HG03108 (cell line): ENCODE measurements around the gene PSMD9.
"Not testable (repeated sequence)": the region's sequence is repeated elsewhere in the genome, so short reads cannot be mapped to it uniquely, and the experiment has no call there.

Experiments used
- ATAC-seq: cut with Tn5 transposase; IDR thresholded peaks from one replicate; pipeline ENCODE4 v1.9.1; 2021; ENCODE audit warnings: moderate library complexity; ENCODE audit not compliant: unreplicated experiment

PSMD9 gene

GRCh38 chr12:121872546-121873215 is 15.9 kb upstream of the PSMD9 start:
- ATAC-seq: no peak

DNA sequence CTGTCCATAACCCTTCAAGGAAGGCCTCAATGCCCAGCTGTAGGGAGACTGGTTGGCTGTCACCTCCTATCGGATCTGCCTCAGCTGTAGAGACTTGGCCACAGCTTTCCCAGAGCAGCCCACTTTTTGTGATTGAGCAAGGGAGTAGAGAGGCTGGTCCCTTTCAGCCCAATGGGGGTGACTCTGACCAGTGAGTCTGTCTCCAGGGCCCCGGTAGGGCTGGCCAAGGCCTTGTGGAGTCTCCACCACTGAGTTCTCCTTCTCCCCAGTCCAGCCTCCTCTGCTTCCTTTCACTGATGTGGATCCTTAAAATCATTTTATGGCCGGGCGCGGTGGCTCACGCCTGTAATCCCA is 15.4 kb upstream of the PSMD9 start:
- ATAC-seq: no peak

DNA sequence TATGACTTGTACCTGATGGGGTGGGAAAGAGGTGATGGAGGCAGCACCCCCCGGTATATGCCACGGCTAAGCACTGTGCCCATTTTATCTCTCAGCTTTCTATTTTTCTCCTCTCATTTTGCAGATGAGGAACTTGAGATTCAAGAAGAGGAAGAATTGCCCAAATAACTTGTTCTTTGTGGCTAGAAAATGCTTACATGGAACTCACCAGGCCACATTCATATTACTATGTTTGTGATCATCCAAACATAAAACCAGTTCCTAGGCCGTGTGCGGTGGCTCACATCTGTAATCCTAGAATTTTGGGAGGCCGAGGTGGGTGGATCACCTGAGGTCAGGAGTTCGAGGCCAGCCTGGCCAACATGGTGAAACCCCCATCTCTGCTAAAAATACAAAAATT is 14.5 kb upstream of the PSMD9 start:
- ATAC-seq: no peak

DNA sequence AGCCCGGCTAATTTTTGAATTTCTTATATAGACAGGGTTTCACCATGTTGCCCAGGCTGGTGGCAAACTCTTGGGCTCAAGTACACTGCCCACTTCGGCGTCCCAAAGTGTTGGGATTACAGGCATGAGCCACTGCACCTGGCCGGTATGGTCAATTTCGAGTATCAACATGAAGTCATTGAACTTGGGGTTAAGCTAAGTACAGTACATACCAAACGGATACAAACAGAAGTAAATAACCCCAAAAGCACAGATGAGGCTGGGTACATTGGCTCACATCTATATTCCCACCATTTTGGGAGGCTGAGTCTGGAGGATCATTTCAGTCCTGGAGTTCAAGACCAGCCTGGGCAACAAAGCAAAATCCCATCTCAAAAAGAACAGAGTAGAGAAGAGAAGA is 13.0 kb upstream of the PSMD9 start:
- no peak for ATAC-seq

DNA sequence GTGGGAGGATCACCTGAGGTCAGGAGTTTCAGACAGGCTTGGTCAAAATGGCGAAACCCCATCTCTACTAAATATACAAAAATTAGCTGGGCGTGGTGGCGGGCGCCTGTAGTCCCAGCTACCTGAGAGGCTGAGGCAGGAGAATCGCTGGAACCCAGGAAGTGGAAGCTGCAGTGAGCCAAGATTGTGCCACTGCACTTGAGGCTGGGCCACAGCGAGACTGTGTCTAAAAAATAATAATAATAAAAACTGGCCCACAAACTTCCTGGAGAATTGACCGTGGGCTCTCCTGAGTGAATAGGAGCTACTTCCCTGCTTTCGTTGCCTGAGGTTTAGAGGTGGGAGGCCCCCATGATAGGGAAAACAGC is 12.5 kb upstream of the PSMD9 start:
- not testable (repeated sequence) for ATAC-seq

DNA sequence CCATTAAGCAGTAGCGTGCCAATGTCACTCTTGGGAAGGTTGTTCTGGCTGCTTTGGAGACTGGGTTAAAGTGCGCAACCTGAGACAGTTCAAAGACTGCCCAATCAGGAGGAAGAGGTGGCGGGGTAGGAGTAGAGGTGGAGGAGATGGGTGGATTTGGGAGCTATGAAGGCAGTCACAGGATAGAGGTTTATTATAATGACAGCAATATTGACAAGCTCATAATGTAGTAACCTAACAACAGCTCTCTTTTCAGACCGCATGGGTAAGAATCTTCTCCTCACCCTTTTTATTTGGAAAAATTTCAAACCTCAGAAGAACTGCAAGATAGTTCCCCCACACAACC is 5.3 kb upstream of the PSMD9 start:
- no peak for ATAC-seq

- ATAC-seq: not testable (repeated sequence)
Measured at GRCh38 chr12:121885129-121885528, 3.5 kb upstream of the PSMD9 start.

DNA sequence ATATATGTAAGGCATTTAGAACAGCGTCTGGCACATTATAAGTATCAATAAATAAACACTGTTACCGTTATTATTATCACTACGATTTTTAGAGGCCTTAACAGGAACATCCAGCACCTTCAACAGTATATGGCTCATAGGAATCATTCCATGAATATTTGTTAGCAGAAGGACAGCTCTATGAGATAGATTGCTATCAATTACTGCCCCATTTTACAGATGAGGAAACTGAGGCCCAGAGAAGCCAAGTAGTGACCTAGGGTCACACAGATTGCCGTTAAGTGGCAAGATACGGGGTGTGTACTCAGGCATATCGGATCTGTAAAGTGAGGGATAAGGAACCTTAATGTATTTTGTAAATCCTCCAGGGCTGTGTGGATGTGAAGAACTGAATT is 510 bp upstream of the PSMD9 start:
- no peak for ATAC-seq

DNA sequence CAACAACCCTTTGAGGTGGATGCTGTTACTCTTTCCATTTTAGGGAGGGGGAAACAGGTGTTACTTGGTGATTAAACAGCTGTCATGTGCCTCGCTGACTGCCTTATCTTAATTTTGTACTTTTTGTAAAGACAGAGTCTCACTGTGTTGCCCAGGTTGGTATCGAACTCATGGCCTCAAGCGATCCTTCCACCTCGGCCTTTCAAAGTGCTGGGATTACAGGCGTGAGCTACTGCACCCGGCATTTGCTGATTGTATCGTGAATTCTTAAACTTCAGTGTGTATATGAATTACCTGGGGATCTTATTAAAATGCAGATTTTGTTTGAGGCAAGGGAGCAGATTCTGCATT is 659 bp downstream of the PSMD9 start:
- ATAC-seq: no peak

GRCh38 chr12:121889661-121890060 is 1.1 kb downstream of the PSMD9 start:
- not testable (repeated sequence) for ATAC-seq

- no peak for ATAC-seq
Measured at GRCh38 chr12:121892673-121893561, 4.3 kb downstream of the PSMD9 start.

GRCh38 chr12:121893961-121894460 is 5.4 kb downstream of the PSMD9 start:
- ATAC-seq: no peak

DNA sequence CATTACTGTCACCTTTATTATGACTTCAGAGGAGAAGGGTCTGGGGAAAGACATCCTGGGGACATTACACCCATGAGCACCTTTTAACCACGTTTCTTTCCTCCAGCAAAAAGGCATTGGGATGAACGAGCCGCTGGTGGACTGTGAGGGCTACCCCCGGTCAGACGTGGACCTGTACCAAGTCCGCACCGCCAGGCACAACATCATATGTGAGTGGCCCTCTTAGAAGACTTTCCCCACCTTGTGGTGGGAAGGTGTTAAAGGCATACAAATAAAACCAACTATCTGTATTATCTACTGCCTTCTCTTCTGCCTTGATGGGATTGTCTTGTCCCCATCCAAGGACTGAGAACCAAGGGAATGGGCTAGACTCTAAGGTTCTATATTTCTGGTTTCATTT is 6.0 kb downstream of the PSMD9 start:
- no peak for ATAC-seq

- ATAC-seq: no peak
Measured at GRCh38 chr12:121898287-121898686, 9.7 kb downstream of the PSMD9 start.

DNA sequence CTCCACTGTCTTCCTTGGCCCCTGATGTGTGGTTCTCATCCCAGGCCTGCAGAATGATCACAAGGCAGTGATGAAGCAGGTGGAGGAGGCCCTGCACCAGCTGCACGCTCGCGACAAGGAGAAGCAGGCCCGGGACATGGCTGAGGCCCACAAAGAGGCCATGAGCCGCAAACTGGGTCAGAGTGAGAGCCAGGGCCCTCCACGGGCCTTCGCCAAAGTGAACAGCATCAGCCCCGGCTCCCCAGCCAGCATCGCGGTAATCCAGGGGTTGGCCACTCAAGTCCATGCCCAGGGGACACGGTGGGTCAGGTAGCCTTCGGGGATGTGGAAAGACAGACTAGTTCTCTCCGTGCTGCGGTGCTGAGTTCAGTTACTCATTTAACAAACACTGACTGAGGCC is 11.0 kb downstream of the PSMD9 start:
- no peak for ATAC-seq

GRCh38 chr12:121903202-121903601 is 14.6 kb downstream of the PSMD9 start:
- no peak for ATAC-seq

DNA sequence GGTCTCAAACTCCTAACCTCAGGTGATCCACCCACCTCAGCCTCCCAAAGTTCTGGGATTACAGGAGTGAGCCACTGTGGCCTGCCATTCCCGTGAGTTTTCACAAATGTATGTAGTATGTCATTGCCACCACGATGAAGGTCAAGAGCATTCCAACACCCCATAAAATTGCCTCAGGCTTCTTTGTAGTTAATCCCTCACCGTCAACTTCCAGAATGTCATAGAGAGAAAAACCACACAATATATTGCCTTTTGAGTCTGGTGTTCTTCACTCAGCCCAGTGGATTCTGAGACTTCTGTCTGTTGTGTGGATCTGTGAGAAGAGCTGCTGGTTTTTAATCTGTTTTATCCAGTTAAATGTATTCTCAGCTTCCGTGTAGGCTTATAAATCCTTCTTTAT is 17.2 kb downstream of the PSMD9 start:
- no peak for ATAC-seq

DNA sequence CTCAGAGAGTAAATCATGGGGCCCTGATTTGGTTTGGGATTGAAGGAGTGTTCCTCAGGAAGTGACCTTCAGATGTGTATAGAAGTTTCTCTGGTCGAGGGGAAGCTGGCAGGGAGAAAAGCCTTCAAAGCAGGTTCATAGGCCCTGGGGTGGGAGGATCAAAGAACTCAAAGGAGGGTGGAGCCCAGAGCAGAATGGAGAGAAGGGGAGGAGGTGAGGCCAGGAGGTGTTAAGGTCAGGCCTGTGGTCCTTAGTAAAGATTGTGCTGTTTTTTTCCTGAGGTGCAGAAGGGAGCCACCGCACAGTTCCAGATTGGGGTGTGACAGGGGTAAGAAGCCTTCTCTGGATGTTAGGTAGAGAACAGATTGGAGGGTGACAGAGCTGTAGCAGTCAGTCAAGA is 20.1 kb downstream of the PSMD9 start:
- ATAC-seq: no peak

DNA sequence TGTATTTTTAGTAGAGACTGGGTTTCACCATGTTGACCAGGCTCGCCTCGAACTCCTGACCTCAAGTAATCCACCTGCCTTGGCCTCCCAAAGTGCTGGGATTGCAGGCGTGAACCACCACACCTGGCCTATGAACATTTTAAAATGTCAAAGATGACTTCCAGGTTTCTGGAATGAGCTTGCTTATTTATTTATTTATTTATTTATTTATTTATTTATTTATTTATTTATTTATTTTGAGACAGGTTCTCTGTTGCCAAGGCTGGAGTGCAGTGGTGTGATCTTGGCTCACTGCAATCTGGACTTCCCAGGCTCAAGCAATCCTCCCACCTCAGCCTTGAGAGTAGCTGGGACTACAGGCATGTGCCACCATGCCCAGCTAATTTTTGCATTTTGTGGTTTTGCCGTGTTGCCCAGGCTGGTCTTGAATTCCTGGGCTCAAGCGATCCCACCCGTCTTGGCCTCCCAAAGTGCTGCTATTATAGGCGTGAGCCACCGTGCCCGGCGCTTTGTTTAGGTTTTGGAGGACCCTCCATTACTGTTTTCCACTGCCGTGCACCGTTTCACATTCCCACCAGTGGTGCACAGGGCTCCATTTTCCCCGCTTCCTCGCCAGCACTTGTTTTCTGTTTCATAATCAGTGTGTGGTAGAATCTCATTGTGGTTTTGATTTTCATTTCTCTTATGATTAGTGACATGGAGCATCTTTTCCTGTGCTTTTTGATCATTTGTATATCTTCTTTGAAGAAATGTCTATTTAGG is 23.4 kb downstream of the PSMD9 start:
- no peak for ATAC-seq

DNA sequence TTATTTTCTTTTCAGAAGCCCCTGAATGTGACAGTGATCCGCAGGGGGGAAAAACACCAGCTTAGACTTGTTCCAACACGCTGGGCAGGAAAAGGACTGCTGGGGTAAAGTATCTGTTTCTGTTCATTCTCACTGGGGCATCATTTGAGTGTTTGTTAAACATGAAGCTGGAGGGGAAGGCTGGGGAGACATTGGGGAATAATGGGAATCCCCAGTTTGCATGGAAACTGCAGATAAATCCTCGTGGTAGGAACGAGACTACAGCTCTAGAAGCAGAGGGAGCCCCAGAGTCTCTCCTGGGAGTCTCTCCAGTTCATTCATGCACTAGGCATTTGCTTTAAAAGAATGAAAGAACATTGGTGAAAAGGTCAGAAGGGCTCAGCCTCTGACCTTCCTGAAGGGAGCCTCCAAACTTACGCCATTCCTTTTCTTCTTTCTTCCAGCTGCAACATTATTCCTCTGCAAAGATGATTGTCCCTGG is 27.3 kb downstream of the PSMD9 start:
- ATAC-seq: no peak

- no peak for ATAC-seq
Measured at GRCh38 chr12:121916719-121917118, 28.1 kb downstream of the PSMD9 start.
